GM12878 (cell line): ENCODE data around the gene EIF1. TPM values are rescaled to one million over a fixed set of nuclear protein-coding genes. Genes with fewer than 3 reads are reported as not detected.

ENCODE experiments used
- CHD1 ChIP-seq: IDR thresholded peaks from 2 replicates; pipeline ENCODE4 v1.6.1; 2012; ENCODE audit warnings: low read depth, low read length, improper control_type of control experiment
- CUX1 ChIP-seq: IDR thresholded peaks from 2 replicates; pipeline ENCODE4 v1.6.1; 2012; ENCODE audit warnings: improper control_type of control experiment, low read depth, low read length; ENCODE audit not compliant: insufficient replicate concordance
- RAD21 ChIP-seq: IDR thresholded peaks from 2 replicates; pipeline ENCODE4 v1.6.1; 2011; ENCODE audit warnings: mild to moderate bottlenecking, low read depth, low read length, moderate library complexity; ENCODE audit not compliant: insufficient read depth
- USF2 ChIP-seq: IDR thresholded peaks from 2 replicates; pipeline ENCODE4 v1.6.1; 2011; ENCODE audit warnings: low read depth, low read length, improper control_type of control experiment, borderline replicate concordance
- ZSCAN29 ChIP-seq: fragments of 450-650 bp; IDR thresholded peaks from 2 replicates; pipeline ENCODE4 v1.6.1; 2017; ENCODE audit warnings: mild to moderate bottlenecking, moderate library complexity
- polyA plus RNA-seq, 11 experiments: library from polyadenylated mRNA; depleted of rRNA in 4 of 11; unstranded in 6 of 11; stranded (reverse) in 5 of 11; fragments of >200 nt; fragmentation: Nextera tagmentation in 4 of 11; fragmentation: Illumina TruSeq in 1 of 11; extraction: Ambion mirVana in 4 of 11; extraction: Trizol in 1 of 11; gene quantifications; 1 replicate in 1 of 11; 2 replicates in 10 of 11; pipeline versions ENCODE4 v1.2.1 to v1.2.3, GENCODE V29; 2011 to 2016; ENCODE audit warnings: inconsistent platforms in 2 of 11, missing spikeins in 2 of 11, low read depth in 1 of 11
- total RNA-seq, 4 experiments: library from RNA; depleted of rRNA in 3 of 4; stranded (reverse); fragments of >200 nt in 3 of 4; fragmentation: Illumina TruSeq in 1 of 4; extraction: Trizol in 1 of 4; gene quantifications; 2 replicates each; pipeline versions ENCODE4 v1.2.1 to v1.2.3, GENCODE V29; 2013 to 2021

Gene EIF1
- total and polyA plus RNA-seq, 10 of the 15 experiments (the other 5 are each of a cell fraction or from before 2014, with no cell fraction given) = 39.4 to 815 (median 480) TPM

GRCh38 chr17:41689497-41690299 is 1.0 kb downstream of the EIF1 start (continued):
- TF ChIP-seq CUX1 (no peak), ZSCAN29 (no peak), CHD1 (no peak), USF2 (no peak; the same call in 1 of the 2 replicates), RAD21 (no peak)
